A673 (cell line): ENCODE data around the gene MYO1E.

Experiments used
- CTCF ChIP-seq: fragments of 300-800, 200-600 bp; sonication (generic); conservative IDR thresholded peaks from 2 replicates; pipeline ENCODE4 v1.5.1; 2017; ENCODE audit warnings: low read depth, mild to moderate bottlenecking, antibody characterized with exemption, low read length, moderate library complexity, mixed read lengths
- EZH2 ChIP-seq: fragments of 200-600 bp; sonication (generic); IDR thresholded peaks from 2 replicates; pipeline ENCODE4 v1.6.1; 2017; ENCODE audit warnings: borderline replicate concordance, low read depth, mild to moderate bottlenecking, mixed read lengths, antibody characterized with exemption, low read length; ENCODE audit not compliant: poor library complexity, severe bottlenecking

GRCh38 chr15:59105854-59106253, 266.8 kb downstream of the MYO1E start:
- TF ChIP-seq EZH2 (no peak), CTCF (no peak)
